Measurements from ENCODE around the gene IGF2BP2. TPM values are rescaled to one million over a fixed set of nuclear protein-coding genes. Genes with fewer than 3 reads are reported as not detected.
A peak's percentile ranks its signal among the peaks of the same experiment; 100 is the strongest.
"Not testable (repeated sequence)": the region's sequence is repeated elsewhere in the genome, so short reads cannot be mapped to it uniquely, and the experiment has no call there.

IGF2BP2 gene
- total and polyA plus RNA-seq, 5 donors from 2014 or later, result 3.6 TPM; not detected in 4

DNA sequence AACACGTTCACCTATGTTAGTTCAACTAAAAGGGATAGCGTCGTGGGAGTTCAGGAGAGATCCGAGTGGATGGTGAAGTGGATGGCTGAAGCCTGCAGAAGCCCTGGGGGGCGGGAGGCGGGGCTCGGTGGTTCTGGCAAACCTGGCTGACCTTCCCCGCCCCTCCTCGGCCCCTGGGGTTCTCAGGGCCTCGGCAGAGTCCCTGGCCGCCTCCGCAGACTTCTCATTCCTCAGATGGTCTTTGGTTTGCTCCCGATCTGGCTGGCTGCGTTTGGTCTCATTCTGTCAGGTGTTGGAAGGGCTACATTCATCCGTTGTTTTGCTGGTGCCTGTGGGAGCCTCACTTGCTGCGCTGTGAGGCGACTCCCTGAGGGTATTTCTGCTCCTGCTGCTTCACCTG lies 179.7 kb downstream of the IGF2BP2 start:
- H3K27me3 Mint-ChIP-seq; H3K4me3 ChIP-seq (ENCODE audit: low read depth, low read length); H3K4me1 ChIP-seq (ENCODE audit: control insufficient read depth, insufficient read depth, low read length, poor library complexity, severe bottlenecking); H3K9me3 ChIP-seq (ENCODE audit: control insufficient read depth in 2 of 2, low read length in 2 of 2); H3K36me3 Mint-ChIP-seq; ATAC-seq (ENCODE audit: low read depth in 2 of 2); H3K4me1 Mint-ChIP-seq; H3K27ac ChIP-seq (ENCODE audit: insufficient read depth, low read length, poor library complexity, severe bottlenecking); H3K4me3 Mint-ChIP-seq; H3K9me3 Mint-ChIP-seq; H3K36me3 ChIP-seq (ENCODE audit: control insufficient read depth, insufficient read depth, low read length); DNase-seq; H3K27ac Mint-ChIP-seq; H3K27me3 ChIP-seq (ENCODE audit: control insufficient read depth, insufficient read depth, low read length): not testable (repeated sequence)

DNA sequence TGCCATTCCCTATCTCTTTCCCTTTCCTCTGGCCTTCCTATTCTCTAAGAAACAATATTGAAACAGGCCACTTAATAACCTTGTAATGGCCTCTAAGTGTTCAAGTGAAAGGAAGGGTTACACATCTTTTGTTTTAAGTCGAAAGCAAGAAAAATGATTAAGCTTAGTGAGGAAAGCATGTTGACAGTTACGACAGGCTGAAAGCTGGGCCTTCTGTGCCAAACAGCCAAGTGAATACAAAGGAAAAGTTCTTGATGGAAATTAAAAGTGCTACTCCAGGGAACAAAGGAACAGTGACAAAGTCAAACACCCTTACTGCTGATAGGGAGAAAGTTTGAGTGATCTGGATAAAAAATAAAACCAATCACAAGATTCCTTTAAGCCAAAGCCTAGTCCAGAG lies 184.5 kb downstream of the IGF2BP2 start:
- no peaks in the 10 kb centered on the region for H3K36me3 Mint-ChIP-seq
- H3K27ac ChIP-seq (ENCODE audit: insufficient read depth, low read length, poor library complexity, severe bottlenecking), result no peak overlapping the region
- no peak overlapping the region for H3K4me3 ChIP-seq (ENCODE audit: low read depth, low read length)
- H3K27me3 ChIP-seq (ENCODE audit: control insufficient read depth, insufficient read depth, low read length), result peaks cover 5% of the 10 kb centered on the region
- H3K4me3 Mint-ChIP-seq, result no peak overlapping the region
- no peaks in the 10 kb centered on the region for H3K4me1 Mint-ChIP-seq
- no peak for DNase-seq
- H3K27ac Mint-ChIP-seq, result no peak overlapping the region
- H3K4me1 ChIP-seq (ENCODE audit: control insufficient read depth, insufficient read depth, low read length, poor library complexity, severe bottlenecking), result no peaks in the 10 kb centered on the region
- H3K27me3 Mint-ChIP-seq, result no peaks in the 10 kb centered on the region
- no peak for ATAC-seq (ENCODE audit: low read depth in 2 of 2)
- peaks cover 0 to under 1% (median 0%) of the 10 kb centered on the region in 7 donors for H3K9me3 Mint-ChIP-seq
- no peaks in the 10 kb centered on the region for H3K9me3 ChIP-seq (ENCODE audit: control insufficient read depth in 2 of 2, low read length in 2 of 2)
- no peaks in the 10 kb centered on the region for H3K36me3 ChIP-seq (ENCODE audit: control insufficient read depth, insufficient read depth, low read length)

DNA sequence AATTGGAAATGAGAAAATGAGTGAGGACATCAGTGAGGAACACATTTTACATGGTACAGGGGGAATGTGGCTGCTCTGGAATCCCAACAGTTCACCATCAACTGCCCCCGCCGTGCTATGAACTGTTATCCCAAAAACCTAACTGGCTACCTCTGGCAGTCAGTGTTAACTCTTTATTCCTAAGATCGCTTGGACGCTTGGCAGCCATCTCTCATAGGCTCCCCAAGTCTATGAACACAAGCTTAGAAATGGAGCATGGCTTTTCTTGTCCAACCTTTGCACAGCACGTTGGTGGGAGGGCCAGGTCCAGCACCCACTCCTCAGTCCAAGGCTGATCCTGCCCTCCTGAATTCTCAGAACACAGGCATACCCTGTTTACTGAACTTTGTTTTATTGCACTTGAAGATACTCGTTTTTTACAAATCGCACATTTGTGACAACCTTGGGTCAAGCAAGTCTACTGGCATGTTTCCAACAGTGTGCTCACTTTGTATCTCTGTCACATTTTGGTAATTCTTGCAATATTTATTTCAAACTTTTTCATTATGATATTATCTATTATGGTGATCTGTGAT lies 185.1 kb downstream of the IGF2BP2 start:
- no peaks in the 10 kb centered on the region for H3K4me1 Mint-ChIP-seq
- no peaks in the 10 kb centered on the region for H3K36me3 ChIP-seq (ENCODE audit: control insufficient read depth, insufficient read depth, low read length)
- peaks cover 5% of the 10 kb centered on the region for H3K27me3 ChIP-seq (ENCODE audit: control insufficient read depth, insufficient read depth, low read length)
- no peak overlapping the region for H3K27ac Mint-ChIP-seq
- H3K4me1 ChIP-seq (ENCODE audit: control insufficient read depth, insufficient read depth, low read length, poor library complexity, severe bottlenecking), result no peaks in the 10 kb centered on the region
- no peaks in the 10 kb centered on the region for H3K9me3 ChIP-seq (ENCODE audit: control insufficient read depth in 2 of 2, low read length in 2 of 2)
- DNase-seq (no peak), ATAC-seq (ENCODE audit: low read depth in 2 of 2) (no peak)
- no peak overlapping the region for H3K4me3 Mint-ChIP-seq
- no peaks in the 10 kb centered on the region for H3K36me3 Mint-ChIP-seq
- H3K9me3 Mint-ChIP-seq, result no peaks in the 10 kb centered on the region
- H3K27ac ChIP-seq (ENCODE audit: insufficient read depth, low read length, poor library complexity, severe bottlenecking), result no peak overlapping the region
- no peak overlapping the region for H3K4me3 ChIP-seq (ENCODE audit: low read depth, low read length)
- H3K27me3 Mint-ChIP-seq, result no peaks in the 10 kb centered on the region

DNA sequence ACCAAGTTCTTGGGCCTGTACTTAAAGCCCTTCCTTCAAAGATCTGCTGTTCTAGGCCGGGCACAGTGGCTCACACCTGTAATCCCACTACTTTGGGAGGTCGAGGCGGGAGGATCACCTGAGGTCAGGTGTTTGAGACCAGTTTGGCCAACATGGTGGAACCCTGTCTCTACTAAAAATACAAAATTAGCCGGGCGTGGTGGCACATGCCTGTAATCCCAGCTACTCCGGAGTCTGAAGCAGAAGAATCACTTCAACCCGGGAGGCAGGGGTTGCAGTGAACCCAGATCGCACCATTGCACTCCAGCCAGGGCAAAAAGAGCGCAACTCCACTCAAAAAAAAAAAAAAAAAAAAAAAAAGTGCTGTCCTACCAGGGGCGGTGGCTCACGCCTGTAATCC lies 186.2 kb downstream of the IGF2BP2 start:
- H3K9me3 ChIP-seq (ENCODE audit: control insufficient read depth in 2 of 2, low read length in 2 of 2); H3K4me3 Mint-ChIP-seq; ATAC-seq (ENCODE audit: low read depth in 2 of 2): not testable (repeated sequence)

DNA sequence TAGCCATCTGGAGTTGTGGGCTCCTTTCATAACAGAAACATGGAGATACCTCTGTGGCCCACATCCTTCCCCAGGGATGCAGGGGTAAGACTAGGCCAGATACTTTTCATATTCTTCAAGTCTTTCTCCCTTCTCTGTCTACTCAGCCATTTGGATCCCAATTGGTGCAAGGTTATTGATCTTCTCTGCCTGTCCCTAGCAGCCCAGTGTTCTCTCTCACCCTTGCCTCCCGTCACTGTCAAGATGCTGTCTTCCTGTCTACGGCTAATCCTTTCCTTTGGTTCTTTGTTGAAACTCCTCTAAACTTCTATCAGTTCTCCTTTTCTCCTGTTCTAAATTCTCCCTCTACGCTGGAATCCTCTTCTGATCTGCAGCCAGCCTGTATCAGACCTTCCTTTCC lies 187.5 kb downstream of the IGF2BP2 start:
- Histone ChIP-seq H3K4me3 (ENCODE audit: low read depth, low read length) (no peak overlapping the region), H3K9me3 (ENCODE audit: control insufficient read depth in 2 of 2, low read length in 2 of 2) (no peaks in the 10 kb centered on the region), H3K4me1 (ENCODE audit: control insufficient read depth, insufficient read depth, low read length, poor library complexity, severe bottlenecking) (no peaks in the 10 kb centered on the region), H3K27ac (ENCODE audit: insufficient read depth, low read length, poor library complexity, severe bottlenecking) (no peak overlapping the region), H3K27me3 (ENCODE audit: control insufficient read depth, insufficient read depth, low read length) (peaks cover 5% of the 10 kb centered on the region), H3K36me3 (ENCODE audit: control insufficient read depth, insufficient read depth, low read length) (no peaks in the 10 kb centered on the region)
- no peaks in the 10 kb centered on the region for H3K36me3 Mint-ChIP-seq
- ATAC-seq (ENCODE audit: low read depth in 2 of 2) (no peak), DNase-seq (no peak)
- peaks cover 0 to 3% (median under 1%) of the 10 kb centered on the region in 4 donors for H3K4me1 Mint-ChIP-seq
- H3K9me3 Mint-ChIP-seq, result no peaks in the 10 kb centered on the region
- H3K27me3 Mint-ChIP-seq, result no peaks in the 10 kb centered on the region
- no peak overlapping the region for H3K4me3 Mint-ChIP-seq
- peak overlapping the region in 1 of 3 donors; percentile 79 for H3K27ac Mint-ChIP-seq

More for the DNA sequence above, 186.2 kb downstream of the IGF2BP2 start:
- H3K27ac ChIP-seq (ENCODE audit: insufficient read depth, low read length, poor library complexity, severe bottlenecking); DNase-seq; H3K36me3 ChIP-seq (ENCODE audit: control insufficient read depth, insufficient read depth, low read length); H3K9me3 Mint-ChIP-seq; H3K27me3 Mint-ChIP-seq; H3K4me1 ChIP-seq (ENCODE audit: control insufficient read depth, insufficient read depth, low read length, poor library complexity, severe bottlenecking); H3K4me1 Mint-ChIP-seq; H3K27me3 ChIP-seq (ENCODE audit: control insufficient read depth, insufficient read depth, low read length); H3K27ac Mint-ChIP-seq; H3K36me3 Mint-ChIP-seq; H3K4me3 ChIP-seq (ENCODE audit: low read depth, low read length): not testable (repeated sequence)

DNA sequence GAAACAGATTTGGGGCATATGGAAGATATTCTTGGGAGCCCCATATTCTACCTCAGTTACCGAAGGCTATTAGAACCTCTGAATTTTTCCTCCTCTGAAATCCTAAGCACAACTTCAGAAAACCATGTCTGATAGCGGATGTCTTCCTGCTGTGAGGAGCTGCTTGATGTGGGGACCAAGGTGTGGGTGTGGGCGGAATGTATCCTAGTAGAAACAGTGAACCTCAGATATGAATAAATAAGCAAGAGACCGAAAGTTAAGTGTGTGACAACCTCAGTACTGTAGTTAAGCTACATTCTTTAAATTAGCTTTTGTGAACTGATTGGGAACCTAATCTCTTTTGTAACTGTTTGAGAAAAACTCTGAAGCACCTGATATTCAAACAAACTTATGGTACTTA lies 191.8 kb downstream of the IGF2BP2 start:
- peaks cover 6% of the 10 kb centered on the region for H3K36me3 Mint-ChIP-seq
- Histone ChIP-seq H3K27me3 (ENCODE audit: control insufficient read depth, insufficient read depth, low read length) (no peaks in the 10 kb centered on the region), H3K36me3 (ENCODE audit: control insufficient read depth, insufficient read depth, low read length) (peaks cover 23% of the 10 kb centered on the region), H3K4me3 (ENCODE audit: low read depth, low read length) (no peak overlapping the region), H3K4me1 (ENCODE audit: control insufficient read depth, insufficient read depth, low read length, poor library complexity, severe bottlenecking) (no peaks in the 10 kb centered on the region), H3K27ac (ENCODE audit: insufficient read depth, low read length, poor library complexity, severe bottlenecking) (no peak overlapping the region), H3K9me3 (ENCODE audit: control insufficient read depth in 2 of 2, low read length in 2 of 2) (no peaks in the 10 kb centered on the region)
- H3K4me3 Mint-ChIP-seq, result no peak overlapping the region
- no peaks in the 10 kb centered on the region for H3K27me3 Mint-ChIP-seq
- no peaks in the 10 kb centered on the region for H3K9me3 Mint-ChIP-seq
- H3K4me1 Mint-ChIP-seq, result peaks cover 0 to 3% (median under 1%) of the 10 kb centered on the region in 4 donors
- H3K27ac Mint-ChIP-seq, result no peak overlapping the region
- DNase-seq (no peak), ATAC-seq (ENCODE audit: low read depth in 2 of 2) (no peak)

DNA sequence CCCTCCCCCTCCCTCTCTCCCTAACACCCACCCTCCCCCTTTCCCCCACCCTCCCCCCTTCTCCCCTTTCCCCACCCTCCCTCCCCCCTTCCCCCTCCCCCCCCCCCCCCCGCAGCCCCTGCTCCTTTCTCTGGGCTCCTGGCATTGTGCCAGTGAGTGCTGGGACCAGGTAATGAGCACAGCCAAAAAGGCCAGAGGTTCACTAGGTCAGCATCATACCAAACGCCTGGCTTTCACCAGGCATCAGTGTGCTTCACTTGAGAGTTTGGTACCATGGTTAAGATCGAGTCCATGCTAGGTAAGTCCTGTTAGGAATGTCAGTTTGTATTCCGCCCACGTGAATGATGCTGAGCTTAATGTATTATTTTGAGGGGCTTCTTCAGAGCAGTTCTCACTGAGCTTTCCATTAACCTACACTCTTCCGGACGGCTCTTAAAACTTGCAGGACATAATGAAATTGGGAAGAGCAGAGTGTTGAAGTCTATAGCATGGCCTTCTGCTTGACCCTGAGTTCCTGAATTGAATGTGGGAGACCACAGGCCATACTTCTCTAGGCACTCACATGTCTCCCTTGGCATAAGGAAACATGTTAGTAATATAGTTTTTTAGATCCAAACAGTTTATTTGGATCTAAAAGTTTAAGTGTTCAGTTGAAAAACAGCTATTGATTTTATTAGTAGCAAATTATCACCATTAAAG lies 193.2 kb downstream of the IGF2BP2 start:
- H3K27me3 Mint-ChIP-seq, result no peaks in the 10 kb centered on the region
- no peaks in the 10 kb centered on the region for H3K9me3 ChIP-seq (ENCODE audit: control insufficient read depth in 2 of 2, low read length in 2 of 2)
- H3K4me1 ChIP-seq (ENCODE audit: control insufficient read depth, insufficient read depth, low read length, poor library complexity, severe bottlenecking), result no peaks in the 10 kb centered on the region
- peaks cover 0 to 3% (median under 1%) of the 10 kb centered on the region in 4 donors for H3K4me1 Mint-ChIP-seq
- H3K36me3 Mint-ChIP-seq, result peaks cover 13% of the 10 kb centered on the region
- DNase-seq (no peak), ATAC-seq (ENCODE audit: low read depth in 2 of 2) (no peak)
- no peaks in the 10 kb centered on the region for H3K27me3 ChIP-seq (ENCODE audit: control insufficient read depth, insufficient read depth, low read length)
- no peaks in the 10 kb centered on the region for H3K9me3 Mint-ChIP-seq
- H3K4me3 Mint-ChIP-seq, result peak overlapping the region in 1 of 4 donors; percentile 4
- no peak overlapping the region for H3K4me3 ChIP-seq (ENCODE audit: low read depth, low read length)
- H3K36me3 ChIP-seq (ENCODE audit: control insufficient read depth, insufficient read depth, low read length), result peaks cover 33% of the 10 kb centered on the region
- no peak overlapping the region for H3K27ac Mint-ChIP-seq
- H3K27ac ChIP-seq (ENCODE audit: insufficient read depth, low read length, poor library complexity, severe bottlenecking), result no peak overlapping the region

DNA sequence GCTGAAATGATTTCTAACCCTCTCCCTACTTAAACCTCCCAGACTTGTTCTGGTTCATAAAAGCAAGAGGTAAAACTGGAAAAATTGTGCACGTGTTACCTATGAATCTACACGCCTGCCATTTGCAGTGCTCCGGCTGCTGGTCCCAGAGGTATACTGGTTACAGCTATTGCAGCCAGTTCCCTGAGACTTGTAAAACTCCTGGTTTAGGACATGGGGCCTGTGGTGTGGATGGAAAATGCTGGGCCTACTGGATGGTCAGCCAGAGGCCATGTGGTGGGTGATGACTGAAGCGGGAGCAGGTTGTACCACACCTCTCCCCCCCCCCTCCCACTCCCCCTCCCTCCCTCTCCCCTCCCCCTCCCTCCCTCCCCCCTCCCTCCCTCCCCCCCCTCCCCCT lies 193.7 kb downstream of the IGF2BP2 start:
- Mint-ChIP-seq H3K4me3 (no peak overlapping the region), H3K27ac (no peak overlapping the region), H3K9me3 (no peaks in the 10 kb centered on the region), H3K27me3 (no peaks in the 10 kb centered on the region), H3K36me3 (peaks cover 13% of the 10 kb centered on the region), H3K4me1 (peaks cover 0 to 3% (median under 1%) of the 10 kb centered on the region in 4 donors)
- no peak overlapping the region for H3K4me3 ChIP-seq (ENCODE audit: low read depth, low read length)
- no peaks in the 10 kb centered on the region for H3K9me3 ChIP-seq (ENCODE audit: control insufficient read depth in 2 of 2, low read length in 2 of 2)
- H3K27ac ChIP-seq (ENCODE audit: insufficient read depth, low read length, poor library complexity, severe bottlenecking), result no peak overlapping the region
- H3K27me3 ChIP-seq (ENCODE audit: control insufficient read depth, insufficient read depth, low read length), result no peaks in the 10 kb centered on the region
- peaks cover 35% of the 10 kb centered on the region for H3K36me3 ChIP-seq (ENCODE audit: control insufficient read depth, insufficient read depth, low read length)
- no peaks in the 10 kb centered on the region for H3K4me1 ChIP-seq (ENCODE audit: control insufficient read depth, insufficient read depth, low read length, poor library complexity, severe bottlenecking)
- ATAC-seq (ENCODE audit: low read depth in 2 of 2) (no peak), DNase-seq (no peak)
